Epithelial cell of esophagus (primary cell): ENCODE measurements around the gene RSU1.
A peak's percentile ranks its signal among the peaks of the same experiment; 100 is the strongest.

ENCODE experiments used
- DNase-seq: peaks from one replicate; pipeline ENCODE4 v3.0.0; 2010; ENCODE audit warnings: low read depth
- H3K4me3 ChIP-seq: 2 replicates; pipeline ENCODE4 v1.5.1; 2011; ENCODE audit warnings: mild to moderate bottlenecking, low read length, control low read depth
- CTCF ChIP-seq: IDR thresholded peaks from 2 replicates; pipeline ENCODE4 v1.5.1; 2011; ENCODE audit warnings: low read depth, mild to moderate bottlenecking, low read length, control low read depth, inconsistent platforms; ENCODE audit not compliant: insufficient read depth; ENCODE audit errors: missing control alignments

Gene RSU1

GRCh38 chr10:16606421-16606820 is 210.8 kb downstream of the RSU1 start:
- no peak for DNase-seq
- H3K4me3 ChIP-seq: no peak overlapping the region
- no peak for TF ChIP-seq CTCF

- DNase-seq: no peak
- H3K4me3 ChIP-seq: no peak overlapping the region
- no peak for TF ChIP-seq CTCF
Observed at GRCh38 chr10:16603308-16603707, 213.9 kb downstream of the RSU1 start.

GRCh38 chr10:16602104-16602775 is 215.0 kb downstream of the RSU1 start:
- no peak overlapping the region for H3K4me3 ChIP-seq
- TF ChIP-seq CTCF: no peak
- no peak for DNase-seq

GRCh38 chr10:16599662-16600061 is 217.6 kb downstream of the RSU1 start:
- no peak for TF ChIP-seq CTCF
- H3K4me3 ChIP-seq: no peak overlapping the region
- DNase-seq: no peak

GRCh38 chr10:16597656-16598055 is 219.6 kb downstream of the RSU1 start:
- no peak for DNase-seq
- TF ChIP-seq CTCF: no peak
- H3K4me3 ChIP-seq: no peak overlapping the region

GRCh38 chr10:16592378-16592777 is 224.8 kb downstream of the RSU1 start:
- no peak for TF ChIP-seq CTCF
- peak; percentile 6 for DNase-seq
- no peak overlapping the region for H3K4me3 ChIP-seq

- no peak overlapping the region for H3K4me3 ChIP-seq
- no peak for DNase-seq
- TF ChIP-seq CTCF: no peak
Observed at GRCh38 chr10:16586358-16587138, 230.7 kb downstream of the RSU1 start.
